ENCODE results near the gene PPP1CB. TPM values are rescaled to one million over a fixed set of nuclear protein-coding genes. Genes with fewer than 3 reads are reported as not detected.

PPP1CB gene
- 133 to 199 TPM (median 162 TPM) in 5 replicates for total RNA-seq (2022; extraction: Qiagen RNA extraction)

GRCh38 chr2:28751252-28751955 is at the start of gene PPP1CB:
PPP1CB (plus strand) TSS chr2:28751830; CDS start chr2:28752125, 295 bp downstream.

DNA sequence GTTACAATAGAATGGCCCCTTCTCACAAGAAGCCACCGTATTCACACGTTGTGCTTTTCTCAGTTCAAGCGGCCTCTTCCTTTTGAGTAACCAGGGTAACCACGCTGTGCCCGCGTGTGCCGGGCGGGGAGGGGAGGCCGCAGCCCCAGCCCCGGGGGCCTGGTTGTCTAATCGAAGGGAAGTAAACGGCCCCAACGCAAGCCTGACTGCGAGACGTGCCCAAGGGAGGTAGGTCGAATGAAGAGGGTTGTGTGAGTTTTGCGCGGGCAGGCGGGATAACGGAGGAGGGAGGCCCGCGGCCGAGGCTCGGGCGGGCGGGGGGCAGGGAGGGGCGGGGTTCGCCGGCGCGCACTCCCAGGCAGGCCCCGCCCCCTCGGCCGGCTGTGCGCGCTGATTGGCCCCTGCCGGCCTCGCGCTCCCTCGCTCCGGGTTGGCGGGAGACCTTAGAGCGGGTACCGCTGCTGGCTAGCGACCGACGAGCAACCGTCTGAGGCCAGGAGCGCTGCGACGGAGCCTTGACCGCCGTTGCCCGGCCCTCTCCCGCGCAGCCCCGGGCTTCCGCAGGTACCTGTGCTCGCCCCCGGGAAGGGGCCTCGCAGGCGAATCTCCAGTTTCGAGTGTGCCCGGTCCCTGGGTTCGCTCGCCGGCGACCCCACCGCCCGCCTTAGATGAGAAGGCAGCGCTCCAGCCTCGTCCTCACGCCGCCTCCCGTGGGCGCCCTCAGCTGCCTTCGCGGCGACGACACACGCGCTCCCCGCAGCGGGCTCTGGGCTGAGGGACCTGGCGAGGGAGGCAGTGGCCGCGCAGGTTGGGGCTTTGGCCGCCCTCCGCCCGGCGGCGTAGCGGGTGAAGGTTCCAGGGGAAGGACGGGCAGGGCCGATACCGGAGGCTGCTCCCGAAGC is 59.0 kb downstream of the PPP1CB start, which contains the start of gene SPDYA:
TSS of gene SPDYA (plus strand) at position 451 of the 902 bp plus-strand sequence. CDS start 5,181 bp downstream, outside the sequence.

Other genes with a start within 250 kb of the PPP1CB start
- 0.08 to 0.27 TPM (median 0.25 TPM) in 5 replicates for gene SPDYA, start 59.0 kb downstream of the PPP1CB start, total RNA-seq (2022; extraction: Qiagen RNA extraction)
- gene TRMT61B, start 118.5 kb downstream of the PPP1CB start, total RNA-seq (2022; extraction: Qiagen RNA extraction) = 15.0 to 16.7 TPM (median 16.0 TPM) in 5 replicates
- 75.6 to 107 TPM (median 80.9 TPM) in 5 replicates for gene WDR43, start 142.8 kb downstream of the PPP1CB start, total RNA-seq (2022; extraction: Qiagen RNA extraction)
- gene TOGARAM2, start 229.5 kb downstream of the PPP1CB start, total RNA-seq (2022; extraction: Qiagen RNA extraction) = 0.05 to 0.52 TPM (median 0.20 TPM) in 5 replicates